Measurements from ENCODE around the gene DGKH. TPM values are rescaled to one million over a fixed set of nuclear protein-coding genes. Genes with fewer than 3 reads are reported as not detected.
"Not testable (repeated sequence)": the region's sequence is repeated elsewhere in the genome, so short reads cannot be mapped to it uniquely, and the experiment has no call there.

DGKH gene
- total RNA-seq, 1 experiment from 2014 or later, result 3.9 TPM

GRCh38 chr13:42153199-42154113 is 105.0 kb downstream of the DGKH start:
- no peak for DNase-seq (ENCODE audit: extremely low read depth, low read depth)

GRCh38 chr13:42155251-42155650 is 106.8 kb downstream of the DGKH start:
- no peak for DNase-seq (ENCODE audit: extremely low read depth, low read depth)

GRCh38 chr13:42163338-42163737 is 114.9 kb downstream of the DGKH start:
- not testable (repeated sequence) for DNase-seq (ENCODE audit: extremely low read depth, low read depth)

GRCh38 chr13:42163910-42164309 is 115.5 kb downstream of the DGKH start:
- DNase-seq (ENCODE audit: extremely low read depth, low read depth), result not testable (repeated sequence)

- DNase-seq (ENCODE audit: extremely low read depth, low read depth), result no peak
Observed at GRCh38 chr13:42164557-42165125, 116.2 kb downstream of the DGKH start.

- DNase-seq (ENCODE audit: extremely low read depth, low read depth), result no peak
Observed at GRCh38 chr13:42168496-42168895, 120.0 kb downstream of the DGKH start.

GRCh38 chr13:42170029-42170428 is 121.6 kb downstream of the DGKH start:
- DNase-seq (ENCODE audit: extremely low read depth, low read depth), result no peak

- no peak for DNase-seq (ENCODE audit: extremely low read depth, low read depth)
Observed at GRCh38 chr13:42173789-42174343, 125.4 kb downstream of the DGKH start.

GRCh38 chr13:42174344-42175162 is 126.1 kb downstream of the DGKH start:
- DNase-seq (ENCODE audit: extremely low read depth, low read depth), result peak; percentile 1

- no peak for DNase-seq (ENCODE audit: extremely low read depth, low read depth)
Observed at GRCh38 chr13:42176294-42176693, 127.8 kb downstream of the DGKH start.

GRCh38 chr13:42177189-42177588 is 128.7 kb downstream of the DGKH start:
- no peak for DNase-seq (ENCODE audit: extremely low read depth, low read depth)

- DNase-seq (ENCODE audit: extremely low read depth, low read depth), result no peak
Observed at GRCh38 chr13:42181381-42181953, 133.0 kb downstream of the DGKH start.

GRCh38 chr13:42189061-42189460 is 140.6 kb downstream of the DGKH start:
- DNase-seq (ENCODE audit: extremely low read depth, low read depth), result no peak

- DNase-seq (ENCODE audit: extremely low read depth, low read depth), result no peak
Observed at GRCh38 chr13:42190529-42190928, 142.1 kb downstream of the DGKH start.

GRCh38 chr13:42211704-42212464 is 163.4 kb downstream of the DGKH start:
- no peak for DNase-seq (ENCODE audit: extremely low read depth, low read depth)

GRCh38 chr13:42214446-42214845 is 166.0 kb downstream of the DGKH start:
- DNase-seq (ENCODE audit: extremely low read depth, low read depth), result no peak

GRCh38 chr13:42215578-42216421 is 167.4 kb downstream of the DGKH start:
- DNase-seq (ENCODE audit: extremely low read depth, low read depth), result peak; percentile 19

- DNase-seq (ENCODE audit: extremely low read depth, low read depth), result no peak
Observed at GRCh38 chr13:42216422-42216735, 167.9 kb downstream of the DGKH start.

GRCh38 chr13:42218576-42218975 is 170.1 kb downstream of the DGKH start:
- no peak for DNase-seq (ENCODE audit: extremely low read depth, low read depth)
